22Rv1 (cell line): Measurements from ENCODE around the gene VIPR1.

ENCODE experiments used
- ZFX ChIP-seq: fragments of 450-650 bp; IDR thresholded peaks from 2 replicates; pipeline ENCODE4 v1.6.1; 2017; ENCODE audit warnings: antibody characterized with exemption, borderline replicate concordance
- TF ChIP-seq, protein P1 (sequence below): fragments of 450-650 bp; IDR thresholded peaks from 2 replicates; pipeline ENCODE4 v1.5.1; 2017; ENCODE audit warnings: mild to moderate bottlenecking

GRCh38 chr3:42544492-42545283, 42.2 kb downstream of the VIPR1 start:
- TF ChIP-seq, protein P1, sequence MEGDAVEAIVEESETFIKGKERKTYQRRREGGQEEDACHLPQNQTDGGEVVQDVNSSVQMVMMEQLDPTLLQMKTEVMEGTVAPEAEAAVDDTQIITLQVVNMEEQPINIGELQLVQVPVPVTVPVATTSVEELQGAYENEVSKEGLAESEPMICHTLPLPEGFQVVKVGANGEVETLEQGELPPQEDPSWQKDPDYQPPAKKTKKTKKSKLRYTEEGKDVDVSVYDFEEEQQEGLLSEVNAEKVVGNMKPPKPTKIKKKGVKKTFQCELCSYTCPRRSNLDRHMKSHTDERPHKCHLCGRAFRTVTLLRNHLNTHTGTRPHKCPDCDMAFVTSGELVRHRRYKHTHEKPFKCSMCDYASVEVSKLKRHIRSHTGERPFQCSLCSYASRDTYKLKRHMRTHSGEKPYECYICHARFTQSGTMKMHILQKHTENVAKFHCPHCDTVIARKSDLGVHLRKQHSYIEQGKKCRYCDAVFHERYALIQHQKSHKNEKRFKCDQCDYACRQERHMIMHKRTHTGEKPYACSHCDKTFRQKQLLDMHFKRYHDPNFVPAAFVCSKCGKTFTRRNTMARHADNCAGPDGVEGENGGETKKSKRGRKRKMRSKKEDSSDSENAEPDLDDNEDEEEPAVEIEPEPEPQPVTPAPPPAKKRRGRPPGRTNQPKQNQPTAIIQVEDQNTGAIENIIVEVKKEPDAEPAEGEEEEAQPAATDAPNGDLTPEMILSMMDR = peak; percentile 19; the same call in 1 of the 2 replicates
- TF ChIP-seq ZFX = no peak
